Measurements from ENCODE around the gene RNF213. TPM values are rescaled to one million over a fixed set of nuclear protein-coding genes. Genes with fewer than 3 reads are reported as not detected.

RNF213 gene
- total and polyA plus RNA-seq, 8 donors: 21.9 to 94.7 (median 37.8) TPM

DNA sequence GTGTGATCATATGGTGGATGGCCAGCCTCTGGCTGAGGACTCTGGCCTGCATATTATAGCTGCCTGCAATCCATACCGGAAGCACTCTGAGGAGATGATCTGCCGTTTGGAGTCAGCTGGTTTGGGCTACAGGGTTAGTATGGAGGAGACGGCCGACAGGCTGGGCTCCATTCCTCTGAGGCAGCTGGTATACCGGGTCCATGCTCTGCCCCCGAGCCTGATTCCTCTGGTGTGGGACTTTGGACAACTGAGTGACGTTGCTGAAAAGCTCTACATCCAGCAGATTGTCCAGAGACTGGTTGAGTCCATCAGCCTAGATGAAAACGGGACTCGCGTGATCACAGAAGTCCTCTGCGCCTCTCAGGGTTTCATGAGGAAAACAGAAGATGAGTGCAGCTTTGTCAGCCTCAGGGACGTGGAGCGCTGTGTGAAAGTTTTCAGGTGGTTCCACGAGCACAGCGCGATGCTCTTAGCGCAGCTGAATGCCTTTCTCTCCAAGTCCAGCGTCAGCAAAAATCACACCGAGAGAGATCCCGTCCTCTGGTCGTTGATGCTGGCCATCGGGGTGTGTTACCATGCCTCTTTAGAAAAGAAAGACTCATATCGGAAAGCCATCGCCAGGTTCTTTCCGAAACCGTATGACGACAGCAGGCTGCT is 85.3 kb downstream of the RNF213 start:
- H3K27ac ChIP-seq: no peak overlapping the region
- TF ChIP-seq, protein P1, sequence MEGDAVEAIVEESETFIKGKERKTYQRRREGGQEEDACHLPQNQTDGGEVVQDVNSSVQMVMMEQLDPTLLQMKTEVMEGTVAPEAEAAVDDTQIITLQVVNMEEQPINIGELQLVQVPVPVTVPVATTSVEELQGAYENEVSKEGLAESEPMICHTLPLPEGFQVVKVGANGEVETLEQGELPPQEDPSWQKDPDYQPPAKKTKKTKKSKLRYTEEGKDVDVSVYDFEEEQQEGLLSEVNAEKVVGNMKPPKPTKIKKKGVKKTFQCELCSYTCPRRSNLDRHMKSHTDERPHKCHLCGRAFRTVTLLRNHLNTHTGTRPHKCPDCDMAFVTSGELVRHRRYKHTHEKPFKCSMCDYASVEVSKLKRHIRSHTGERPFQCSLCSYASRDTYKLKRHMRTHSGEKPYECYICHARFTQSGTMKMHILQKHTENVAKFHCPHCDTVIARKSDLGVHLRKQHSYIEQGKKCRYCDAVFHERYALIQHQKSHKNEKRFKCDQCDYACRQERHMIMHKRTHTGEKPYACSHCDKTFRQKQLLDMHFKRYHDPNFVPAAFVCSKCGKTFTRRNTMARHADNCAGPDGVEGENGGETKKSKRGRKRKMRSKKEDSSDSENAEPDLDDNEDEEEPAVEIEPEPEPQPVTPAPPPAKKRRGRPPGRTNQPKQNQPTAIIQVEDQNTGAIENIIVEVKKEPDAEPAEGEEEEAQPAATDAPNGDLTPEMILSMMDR (IDR thresholded peaks at IDR 0.05): no peak
- no peaks in the 10 kb centered on the region for H3K27me3 ChIP-seq
- DNase-seq: no peak
- intact Hi-C loops (cut with DNase I): no loop called here
- no peaks in the 10 kb centered on the region for H3K9me3 ChIP-seq
- peaks cover 9 to 67% (median 40%) of the 10 kb centered on the region in 3 donors for H3K36me3 ChIP-seq
- no peak for FAIRE-seq
- no peaks in the 10 kb centered on the region for H3K4me1 ChIP-seq
- 96 to 98% methylated on average over 27 of the region's 27 CpGs for WGBS, 2 donors
- no peak for ATAC-seq
- no peak overlapping the region for H3K4me3 ChIP-seq

DNA sequence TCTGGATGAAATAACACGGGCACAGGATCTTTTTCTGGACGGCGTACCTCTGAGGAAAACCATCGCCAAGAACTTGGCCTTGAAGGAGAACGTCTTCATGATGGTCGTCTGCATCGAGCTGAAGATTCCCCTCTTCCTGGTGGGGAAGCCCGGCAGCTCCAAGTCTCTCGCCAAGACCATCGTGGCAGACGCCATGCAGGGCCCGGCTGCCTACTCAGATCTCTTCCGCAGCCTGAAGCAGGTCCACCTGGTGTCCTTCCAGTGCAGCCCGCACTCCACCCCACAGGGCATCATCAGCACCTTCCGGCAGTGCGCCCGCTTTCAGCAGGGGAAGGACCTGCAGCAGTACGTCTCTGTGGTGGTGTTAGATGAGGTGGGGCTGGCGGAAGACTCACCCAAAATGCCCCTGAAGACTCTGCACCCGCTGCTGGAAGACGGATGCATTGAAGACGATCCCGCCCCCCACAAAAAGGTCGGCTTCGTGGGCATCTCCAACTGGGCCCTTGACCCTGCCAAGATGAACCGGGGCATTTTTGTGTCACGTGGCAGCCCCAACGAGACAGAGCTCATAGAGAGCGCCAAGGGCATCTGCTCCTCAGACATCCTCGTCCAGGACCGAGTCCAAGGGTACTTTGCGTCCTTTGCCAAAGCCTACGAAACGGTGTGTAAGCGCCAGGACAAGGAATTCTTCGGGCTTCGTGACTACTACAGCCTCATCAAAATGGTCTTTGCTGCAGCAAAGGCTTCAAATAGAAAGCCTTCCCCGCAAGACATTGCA is 86.0 kb downstream of the RNF213 start:
- no peak for FAIRE-seq
- no peaks in the 10 kb centered on the region for H3K4me1 ChIP-seq
- no peaks in the 10 kb centered on the region for H3K27me3 ChIP-seq
- WGBS, 2 donors: 95 to 96% methylated on average over 38 of the region's 38 CpGs
- TF ChIP-seq, protein P1 (IDR thresholded peaks at IDR 0.05): no peak
- H3K4me3 ChIP-seq: no peak overlapping the region
- no peak overlapping the region for H3K27ac ChIP-seq
- no peak for ATAC-seq
- DNase-seq: no peak
- intact Hi-C loops (cut with DNase I): no loop called here
- no peaks in the 10 kb centered on the region for H3K9me3 ChIP-seq
- peaks cover 9 to 72% (median 40%) of the 10 kb centered on the region in 3 donors for H3K36me3 ChIP-seq

DNA sequence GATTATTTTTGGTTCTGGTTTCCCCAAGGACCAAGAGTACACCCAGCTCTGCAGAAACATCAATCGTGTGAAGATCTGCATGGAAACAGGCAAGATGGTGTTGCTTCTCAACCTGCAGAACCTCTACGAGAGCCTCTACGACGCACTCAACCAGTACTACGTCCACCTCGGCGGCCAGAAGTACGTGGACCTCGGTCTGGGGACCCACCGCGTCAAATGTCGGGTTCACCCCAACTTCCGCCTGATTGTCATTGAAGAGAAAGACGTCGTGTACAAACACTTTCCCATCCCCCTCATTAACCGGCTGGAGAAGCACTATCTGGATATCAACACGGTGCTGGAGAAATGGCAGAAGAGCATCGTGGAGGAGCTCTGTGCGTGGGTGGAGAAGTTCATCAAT is 86.9 kb downstream of the RNF213 start:
- H3K27me3 ChIP-seq: no peaks in the 10 kb centered on the region
- H3K4me1 ChIP-seq: no peaks in the 10 kb centered on the region
- no peak overlapping the region for H3K27ac ChIP-seq
- no peaks in the 10 kb centered on the region for H3K9me3 ChIP-seq
- 94 to 98% methylated on average over 19 of the region's 19 CpGs for WGBS, 2 donors
- intact Hi-C loops (cut with DNase I): no loop called here
- ATAC-seq: no peak
- TF ChIP-seq, protein P1 (IDR thresholded peaks at IDR 0.05): no peak
- H3K36me3 ChIP-seq: peaks cover 9 to 80% (median 41%) of the 10 kb centered on the region in 3 donors
- no peak for FAIRE-seq
- DNase-seq: no peak
- H3K4me3 ChIP-seq: no peak overlapping the region

DNA sequence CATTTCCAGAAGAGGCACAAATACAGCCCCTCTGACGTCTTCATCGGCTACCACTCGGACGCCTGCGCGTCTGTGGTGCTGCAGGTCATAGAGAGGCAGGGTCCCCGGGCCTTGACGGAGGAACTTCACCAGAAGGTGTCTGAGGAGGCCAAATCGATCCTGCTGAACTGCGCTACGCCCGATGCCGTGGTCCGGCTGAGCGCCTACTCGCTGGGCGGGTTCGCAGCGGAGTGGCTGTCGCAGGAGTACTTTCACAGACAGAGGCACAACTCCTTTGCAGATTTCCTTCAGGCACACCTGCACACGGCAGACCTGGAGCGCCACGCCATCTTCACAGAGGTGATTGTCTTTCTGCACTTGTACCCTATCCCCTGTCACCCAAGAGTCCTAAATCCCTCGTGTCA is 87.3 kb downstream of the RNF213 start:
- H3K36me3 ChIP-seq: peaks cover 9 to 83% (median 45%) of the 10 kb centered on the region in 3 donors
- TF ChIP-seq, protein P1 (IDR thresholded peaks at IDR 0.05): no peak
- H3K27ac ChIP-seq: no peak overlapping the region
- no peak for ATAC-seq
- H3K4me1 ChIP-seq: no peaks in the 10 kb centered on the region
- no peaks in the 10 kb centered on the region for H3K9me3 ChIP-seq
- WGBS, 2 donors: 96% methylated on average over 24 of the region's 24 CpGs
- DNase-seq: no peak
- no peak for FAIRE-seq
- no peaks in the 10 kb centered on the region for H3K27me3 ChIP-seq
- no peak overlapping the region for H3K4me3 ChIP-seq
- intact Hi-C loops (cut with DNase I): no loop called here
